ENCODE data around the gene FBXL16. TPM values are rescaled to one million over a fixed set of nuclear protein-coding genes. Genes with fewer than 3 reads are reported as not detected.
A peak's percentile ranks its signal among the peaks of the same experiment; 100 is the strongest.

Gene FBXL16
- polyA plus RNA-seq, 1 of the 3 experiments (the other 2 are of a cell fraction), result 19.8 TPM

DNA sequence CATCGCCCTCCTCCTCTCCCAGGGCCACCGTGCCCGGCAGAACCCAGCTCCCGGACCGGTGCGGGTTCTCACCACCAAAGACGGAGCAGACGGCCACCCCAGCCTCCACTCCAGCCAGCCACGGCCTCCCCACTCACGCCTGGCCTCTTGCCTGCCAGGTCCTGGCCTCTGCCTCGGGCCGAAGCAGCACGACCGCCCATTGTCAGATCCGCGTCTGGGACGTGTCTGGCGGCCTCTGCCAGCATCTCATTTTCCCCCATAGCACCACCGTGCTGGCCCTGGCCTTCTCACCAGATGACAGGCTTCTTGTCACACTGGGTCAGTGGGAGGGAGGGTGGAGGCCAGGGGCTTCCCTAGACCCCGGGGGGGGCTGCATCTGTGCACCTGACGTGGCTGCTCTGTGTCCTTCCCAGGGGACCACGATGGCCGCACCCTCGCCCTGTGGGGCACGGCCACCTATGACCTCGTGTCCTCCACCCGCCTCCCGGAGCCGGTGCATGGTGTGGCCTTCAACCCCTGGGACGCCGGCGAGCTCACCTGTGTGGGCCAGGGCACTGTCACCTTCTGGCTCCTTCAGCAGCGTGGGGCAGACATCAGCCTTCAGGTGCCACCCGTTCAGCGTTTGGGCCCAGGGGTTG is 44.3 kb downstream of the FBXL16 start:
- peaks cover 0 to 41% of the 10 kb centered on the region in 2 experiments for H3K36me3 ChIP-seq (replicated peaks in 1 of 2; ENCODE audit: control insufficient read depth in 1 of 2, insufficient read depth in 2 of 2, low read length in 1 of 2)
- no peaks in the 10 kb centered on the region for H3K27me3 ChIP-seq (ENCODE audit: insufficient read depth)
- no peaks in the 10 kb centered on the region for H3K79me2 ChIP-seq (ENCODE audit: insufficient read depth)
- H3K4me3 ChIP-seq (ENCODE audit: low read depth in 2 of 2, low read length in 1 of 2), result no peak overlapping the region; a peak in 1 of 4 replicates
- POLR2A ChIA-PET, result interaction anchor here (0.9 to 1.5 kb wide), 8 partner anchors 10 to 73 kb away, joined by 3 to 13 read pairs (median 4); partner anchors contain the start of genes ANTKMT, METRN, METTL26 and STUB1
- H3K9me3 ChIP-seq, result no peaks in the 10 kb centered on the region
- TF ChIP-seq MXI1 (IDR thresholded peaks at IDR 0.05; ENCODE audit: low read depth, low read length) (peak; percentile 13; the same call in 1 of the 2 replicates), SMC3 (IDR thresholded peaks at IDR 0.05; ENCODE audit: low read depth, low read length) (no peak)
- H3K4me1 ChIP-seq (ENCODE audit: control insufficient read depth in 1 of 2, insufficient read depth in 2 of 2, low read depth in 1 of 2, low read length in 1 of 2), result peaks cover 3 to 35% of the 10 kb centered on the region in 2 experiments; a peak in 3 of 4 replicates
- H3K9me2 ChIP-seq, result no peaks in the 10 kb centered on the region
- no peak for DNase-seq
- CTCF ChIA-PET, result interaction anchor here (0.6 to 6.7 kb wide), 16 partner anchors 9 to 270 kb away, joined by 3 to 92 read pairs (median 4); partner anchors contain the start of genes JMJD8, METRN, RHBDL1 and STUB1
- no peaks in the 10 kb centered on the region for H3F3A ChIP-seq (replicated peaks; ENCODE audit: insufficient read depth)
- H2AFZ ChIP-seq (ENCODE audit: low read depth), result no peak overlapping the region
- WGBS (ENCODE audit: low lambda C conversion rate), result 60% methylated on average over 10 of the region's 35 CpGs
- no peaks in the 10 kb centered on the region for H4K20me1 ChIP-seq (ENCODE audit: insufficient read depth)
- H3K27ac ChIP-seq (ENCODE audit: low read depth in 2 of 2, low read length in 1 of 2), result peak overlapping the region; percentile 20 to 79; a peak in 2 of 4 replicates
- no peak overlapping the region for H3K9ac ChIP-seq
- H3K4me2 ChIP-seq, result no peak overlapping the region

DNA sequence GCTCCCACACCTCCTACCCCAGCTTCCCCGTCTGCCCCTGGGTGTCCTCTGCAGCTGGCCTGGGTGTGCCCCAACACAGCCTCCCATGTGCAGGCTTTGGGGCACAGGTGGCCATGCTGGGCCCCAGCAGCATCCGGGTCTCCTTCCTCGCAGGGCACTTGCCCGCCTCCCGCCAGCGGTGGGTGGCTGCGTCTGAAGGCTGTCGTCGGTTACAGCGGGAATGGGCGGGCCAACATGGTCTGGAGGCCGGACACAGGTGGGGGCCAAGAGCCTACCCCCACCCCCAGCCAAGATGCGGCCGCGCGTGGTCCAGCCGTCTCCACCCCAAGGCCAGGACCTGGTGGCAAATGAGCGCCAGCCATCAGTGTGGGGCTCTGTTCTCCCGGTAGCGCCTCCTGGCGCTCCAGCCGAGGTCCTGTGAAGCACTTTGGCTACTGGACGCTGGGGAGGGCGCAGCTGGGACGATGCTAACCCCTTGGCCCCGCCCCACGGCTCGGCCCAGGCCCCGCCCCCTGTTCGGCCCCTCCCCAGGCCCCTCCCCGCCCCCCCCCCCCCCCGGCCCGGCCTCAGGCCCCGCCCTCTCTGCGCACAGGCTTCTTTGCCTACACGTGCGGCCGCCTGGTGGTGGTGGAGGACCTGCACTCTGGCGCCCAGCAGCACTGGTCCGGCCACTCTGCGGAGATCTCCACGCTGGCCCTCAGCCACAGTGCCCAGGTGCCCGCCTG is 45.0 kb downstream of the FBXL16 start:
- H2AFZ ChIP-seq (ENCODE audit: low read depth), result 0 out of 2 replicates have a peak overlapping the region, but pooled peaks have one; percentile 37
- H3K4me1 ChIP-seq (ENCODE audit: control insufficient read depth in 1 of 2, insufficient read depth in 2 of 2, low read depth in 1 of 2, low read length in 1 of 2), result peaks cover 3 to 35% of the 10 kb centered on the region in 2 experiments; a peak in 3 of 4 replicates
- H3F3A ChIP-seq (replicated peaks; ENCODE audit: insufficient read depth), result no peaks in the 10 kb centered on the region
- TF ChIP-seq POLR2AphosphoS5 (IDR thresholded peaks at IDR 0.05; ENCODE audit: low read depth, low read length) (peak; percentile 26; the same call in 1 of the 2 replicates), MXI1 (IDR thresholded peaks at IDR 0.05; ENCODE audit: low read depth, low read length) (peak; percentile 68), NRF1 (IDR thresholded peaks at IDR 0.05; ENCODE audit: low read depth, low read length) (peak; percentile 20; the same call in 1 of the 2 replicates), ZBTB33 (IDR thresholded peaks at IDR 0.05; ENCODE audit: borderline replicate concordance, low read depth) (no peak), FOSL2 (IDR thresholded peaks at IDR 0.05; ENCODE audit: borderline replicate concordance, low read depth) (no peak), REST (IDR thresholded peaks at IDR 0.05; ENCODE audit: low read depth, low read length) (no peak), YY1 (IDR thresholded peaks at IDR 0.05; ENCODE audit: low read depth) (0 out of 2 replicates have a peak, but pooled peaks have one; percentile 43), MAX (IDR thresholded peaks at IDR 0.05; ENCODE audit: low read depth) (peak; percentile 82; the same call in 1 of the 2 replicates), RCOR1 (IDR thresholded peaks at IDR 0.05; ENCODE audit: low read length) (0 out of 2 replicates have a peak, but pooled peaks have one; percentile 8), CHD2 (IDR thresholded peaks at IDR 0.05; ENCODE audit: low read length, partially characterized antibody) (peak; percentile 38), SMC3 (IDR thresholded peaks at IDR 0.05; ENCODE audit: low read depth, low read length) (peak; percentile 23), TAF1 (IDR thresholded peaks at IDR 0.05; ENCODE audit: borderline replicate concordance, low read depth, low read length) (peak; percentile 19; the same call in 1 of the 2 replicates), RAD21 (IDR thresholded peaks at IDR 0.05; ENCODE audit: low read length) (peak; percentile 14; the same call in 1 of the 2 replicates)
- TF ChIP-seq, protein P1, sequence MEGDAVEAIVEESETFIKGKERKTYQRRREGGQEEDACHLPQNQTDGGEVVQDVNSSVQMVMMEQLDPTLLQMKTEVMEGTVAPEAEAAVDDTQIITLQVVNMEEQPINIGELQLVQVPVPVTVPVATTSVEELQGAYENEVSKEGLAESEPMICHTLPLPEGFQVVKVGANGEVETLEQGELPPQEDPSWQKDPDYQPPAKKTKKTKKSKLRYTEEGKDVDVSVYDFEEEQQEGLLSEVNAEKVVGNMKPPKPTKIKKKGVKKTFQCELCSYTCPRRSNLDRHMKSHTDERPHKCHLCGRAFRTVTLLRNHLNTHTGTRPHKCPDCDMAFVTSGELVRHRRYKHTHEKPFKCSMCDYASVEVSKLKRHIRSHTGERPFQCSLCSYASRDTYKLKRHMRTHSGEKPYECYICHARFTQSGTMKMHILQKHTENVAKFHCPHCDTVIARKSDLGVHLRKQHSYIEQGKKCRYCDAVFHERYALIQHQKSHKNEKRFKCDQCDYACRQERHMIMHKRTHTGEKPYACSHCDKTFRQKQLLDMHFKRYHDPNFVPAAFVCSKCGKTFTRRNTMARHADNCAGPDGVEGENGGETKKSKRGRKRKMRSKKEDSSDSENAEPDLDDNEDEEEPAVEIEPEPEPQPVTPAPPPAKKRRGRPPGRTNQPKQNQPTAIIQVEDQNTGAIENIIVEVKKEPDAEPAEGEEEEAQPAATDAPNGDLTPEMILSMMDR (IDR thresholded peaks at IDR 0.05), result peak; percentile 55
- WGBS (ENCODE audit: low lambda C conversion rate), result 36% methylated on average over 11 of the region's 43 CpGs
- DNase-seq, result peak; percentile 98
- peak overlapping the region; percentile 45 to 96 for H3K27ac ChIP-seq (ENCODE audit: low read depth in 2 of 2, low read length in 1 of 2)
- no peaks in the 10 kb centered on the region for H3K79me2 ChIP-seq (ENCODE audit: insufficient read depth)
- no peaks in the 10 kb centered on the region for H4K20me1 ChIP-seq (ENCODE audit: insufficient read depth)
- peaks cover 0 to 44% of the 10 kb centered on the region in 2 experiments for H3K36me3 ChIP-seq (replicated peaks in 1 of 2; ENCODE audit: control insufficient read depth in 1 of 2, insufficient read depth in 2 of 2, low read length in 1 of 2)
- H3K9me3 ChIP-seq, result no peaks in the 10 kb centered on the region
- no peaks in the 10 kb centered on the region for H3K9me2 ChIP-seq
- CTCF ChIA-PET, result interaction anchor here (0.7 to 6.7 kb wide), 17 partner anchors 9 to 269 kb away, joined by 3 to 92 read pairs (median 4); partner anchors contain the start of genes JMJD8, MCRIP2, METRN and RHBDL1
- peak overlapping the region in 1 of 2 experiments; percentile 40; a peak in 2 of 4 replicates for H3K4me3 ChIP-seq (ENCODE audit: low read depth in 2 of 2, low read length in 1 of 2)
- POLR2A ChIA-PET, result interaction anchor here (0.9 to 1.5 kb wide), 7 partner anchors 9 to 72 kb away, joined by 3 to 13 read pairs (median 4); partner anchors contain the start of genes ANTKMT, METRN, METTL26 and STUB1
- peak overlapping the region; percentile 63; the same call in 1 of the 2 replicates for H3K4me2 ChIP-seq
- H3K27me3 ChIP-seq (ENCODE audit: insufficient read depth), result no peaks in the 10 kb centered on the region
- no peak overlapping the region for H3K9ac ChIP-seq
